ENCODE measurements around the gene SLC25A36. TPM values are rescaled to one million over a fixed set of nuclear protein-coding genes. Genes with fewer than 3 reads are reported as not detected.

Gene SLC25A36
- total RNA-seq, 4 donors from 2014 or later = 49.3 to 87.9 (median 53.2) TPM

DNA sequence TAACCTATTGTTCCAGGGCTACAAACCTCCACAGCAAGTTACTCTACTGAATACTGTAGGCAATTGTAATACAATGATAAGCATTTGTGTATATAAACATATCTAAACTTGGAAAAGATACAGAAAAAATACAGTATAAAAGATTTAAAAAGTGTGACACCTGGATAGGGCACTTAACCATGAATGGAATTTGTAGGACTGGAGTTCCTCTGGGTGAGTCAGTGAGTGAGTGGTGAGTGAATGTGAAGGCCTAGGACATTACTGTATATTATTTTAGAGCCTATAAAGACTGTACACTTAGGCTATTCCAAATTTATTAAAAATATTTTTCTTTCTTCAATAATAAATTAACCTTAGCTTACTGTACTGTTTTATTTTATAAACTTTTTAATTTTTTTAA is 38.4 kb upstream of the SLC25A36 start:
- no peak for TF ChIP-seq POLR2A (IDR thresholded peaks at IDR 0.05)
- TF ChIP-seq, protein P1, sequence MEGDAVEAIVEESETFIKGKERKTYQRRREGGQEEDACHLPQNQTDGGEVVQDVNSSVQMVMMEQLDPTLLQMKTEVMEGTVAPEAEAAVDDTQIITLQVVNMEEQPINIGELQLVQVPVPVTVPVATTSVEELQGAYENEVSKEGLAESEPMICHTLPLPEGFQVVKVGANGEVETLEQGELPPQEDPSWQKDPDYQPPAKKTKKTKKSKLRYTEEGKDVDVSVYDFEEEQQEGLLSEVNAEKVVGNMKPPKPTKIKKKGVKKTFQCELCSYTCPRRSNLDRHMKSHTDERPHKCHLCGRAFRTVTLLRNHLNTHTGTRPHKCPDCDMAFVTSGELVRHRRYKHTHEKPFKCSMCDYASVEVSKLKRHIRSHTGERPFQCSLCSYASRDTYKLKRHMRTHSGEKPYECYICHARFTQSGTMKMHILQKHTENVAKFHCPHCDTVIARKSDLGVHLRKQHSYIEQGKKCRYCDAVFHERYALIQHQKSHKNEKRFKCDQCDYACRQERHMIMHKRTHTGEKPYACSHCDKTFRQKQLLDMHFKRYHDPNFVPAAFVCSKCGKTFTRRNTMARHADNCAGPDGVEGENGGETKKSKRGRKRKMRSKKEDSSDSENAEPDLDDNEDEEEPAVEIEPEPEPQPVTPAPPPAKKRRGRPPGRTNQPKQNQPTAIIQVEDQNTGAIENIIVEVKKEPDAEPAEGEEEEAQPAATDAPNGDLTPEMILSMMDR (IDR thresholded peaks at IDR 0.05) = no peak
- Histone ChIP-seq H3K4me3 (no peak overlapping the region), H3K27ac (no peak overlapping the region), H3K36me3 (no peaks in the 10 kb centered on the region), H3K27me3 (no peaks in the 10 kb centered on the region), H3K9me3 (no peaks in the 10 kb centered on the region), H3K4me1 (no peaks in the 10 kb centered on the region)
- DNase-seq = no peak

DNA sequence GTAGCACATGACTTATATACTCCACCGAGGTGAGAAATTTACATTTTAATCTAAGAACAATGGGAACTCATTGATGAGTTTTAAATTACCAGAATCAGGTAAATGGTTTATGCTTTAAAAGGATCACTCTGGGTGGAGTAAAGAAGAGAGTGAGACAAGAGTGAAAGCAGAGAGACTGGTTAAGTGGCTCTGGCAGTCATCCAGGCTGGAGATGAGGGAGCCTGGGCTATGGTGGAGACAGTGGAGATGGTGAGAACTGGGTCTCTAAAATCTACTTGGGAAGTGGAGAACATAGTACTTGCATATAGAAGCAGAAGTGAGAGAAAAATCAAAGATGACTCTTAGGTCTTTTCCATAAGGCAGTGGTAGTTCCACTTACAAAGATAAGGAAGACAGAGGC is 37.1 kb upstream of the SLC25A36 start:
- no peaks in the 10 kb centered on the region for H3K4me1 ChIP-seq
- no peak overlapping the region for H3K4me3 ChIP-seq
- DNase-seq = no peak
- H3K9me3 ChIP-seq = no peaks in the 10 kb centered on the region
- H3K27me3 ChIP-seq = no peaks in the 10 kb centered on the region
- no peaks in the 10 kb centered on the region for H3K36me3 ChIP-seq
- H3K27ac ChIP-seq = no peak overlapping the region
- TF ChIP-seq, protein P1 (IDR thresholded peaks at IDR 0.05) = no peak
- TF ChIP-seq POLR2A (IDR thresholded peaks at IDR 0.05) = no peak

DNA sequence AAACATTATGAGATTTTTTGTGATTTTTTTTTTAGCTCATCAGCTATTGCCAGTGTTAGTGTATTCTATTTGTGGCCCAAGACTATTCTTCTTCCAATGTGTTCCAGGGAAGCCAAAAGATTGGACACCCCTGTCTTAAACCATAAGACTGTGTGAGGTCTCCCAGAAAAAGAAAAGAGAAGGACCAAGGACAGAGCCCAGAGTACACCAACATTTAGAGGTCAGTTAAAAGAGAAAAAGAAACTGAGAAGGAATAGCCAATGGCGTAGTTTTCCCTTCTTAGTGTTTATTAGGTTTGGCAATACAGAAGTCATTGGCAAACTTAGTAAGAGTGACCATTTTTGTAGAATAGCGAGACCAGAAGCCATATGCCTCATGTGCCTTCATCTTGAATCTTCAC is 36.1 kb upstream of the SLC25A36 start:
- TF ChIP-seq, protein P1 (IDR thresholded peaks at IDR 0.05) = no peak
- TF ChIP-seq POLR2A (IDR thresholded peaks at IDR 0.05) = no peak
- no peaks in the 10 kb centered on the region for H3K36me3 ChIP-seq
- H3K4me1 ChIP-seq = no peaks in the 10 kb centered on the region
- H3K9me3 ChIP-seq = no peaks in the 10 kb centered on the region
- H3K27ac ChIP-seq = no peak overlapping the region
- no peaks in the 10 kb centered on the region for H3K27me3 ChIP-seq
- no peak overlapping the region for H3K4me3 ChIP-seq
- DNase-seq = no peak

DNA sequence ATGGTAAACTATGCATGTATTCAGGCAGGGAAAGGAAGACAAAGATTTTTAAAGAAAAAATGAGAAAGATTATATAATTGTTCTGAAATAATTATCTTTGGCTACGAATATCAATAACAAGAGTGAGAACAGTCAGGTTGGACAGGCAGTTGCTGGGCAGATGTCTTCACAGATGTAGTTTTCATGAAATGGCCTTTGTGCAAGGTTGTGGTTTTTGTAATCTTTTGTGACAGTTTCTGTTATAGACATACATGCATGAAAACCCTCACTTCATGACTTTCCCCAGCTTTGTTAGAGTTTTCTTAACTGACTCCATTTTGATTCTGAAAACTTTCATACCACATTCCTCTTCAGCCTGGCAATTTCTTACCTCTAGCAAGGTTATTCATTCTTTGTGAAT is 34.9 kb upstream of the SLC25A36 start:
- H3K4me1 ChIP-seq = no peaks in the 10 kb centered on the region
- TF ChIP-seq, protein P1 (IDR thresholded peaks at IDR 0.05) = no peak
- TF ChIP-seq POLR2A (IDR thresholded peaks at IDR 0.05) = no peak

DNA sequence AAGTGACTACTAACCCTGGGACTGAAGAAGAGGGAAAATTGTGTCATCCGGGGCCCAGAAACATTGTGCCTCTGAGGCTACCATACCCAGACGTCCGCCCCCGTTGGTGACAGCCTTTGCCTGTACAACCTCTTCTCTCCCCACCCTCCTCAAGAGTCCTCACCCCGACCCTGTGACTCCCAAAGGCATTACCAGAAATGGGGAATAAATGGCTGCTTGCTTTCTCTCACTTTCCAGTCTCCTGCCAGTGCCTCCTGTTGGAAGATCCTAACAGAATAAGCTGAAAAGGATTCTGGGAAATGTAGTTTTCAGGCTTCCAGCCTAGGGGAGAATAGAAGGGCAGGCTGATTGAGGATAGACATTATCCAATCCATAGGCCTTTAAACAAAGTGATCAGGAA is 30.8 kb upstream of the SLC25A36 start:
- H3K4me3 ChIP-seq = no peak overlapping the region
- no peak for DNase-seq
- no peak overlapping the region for H3K27ac ChIP-seq
- TF ChIP-seq POLR2A (IDR thresholded peaks at IDR 0.05) = no peak
- TF ChIP-seq, protein P1 (IDR thresholded peaks at IDR 0.05) = no peak
- H3K27me3 ChIP-seq = no peaks in the 10 kb centered on the region
- no peaks in the 10 kb centered on the region for H3K9me3 ChIP-seq
- no peaks in the 10 kb centered on the region for H3K36me3 ChIP-seq
- H3K4me1 ChIP-seq = no peaks in the 10 kb centered on the region

More for the DNA sequence above, 34.9 kb upstream of the SLC25A36 start:
- no peak for DNase-seq
- Histone ChIP-seq H3K27ac (no peak overlapping the region), H3K36me3 (no peaks in the 10 kb centered on the region), H3K27me3 (no peaks in the 10 kb centered on the region), H3K4me3 (no peak overlapping the region), H3K9me3 (no peaks in the 10 kb centered on the region)

DNA sequence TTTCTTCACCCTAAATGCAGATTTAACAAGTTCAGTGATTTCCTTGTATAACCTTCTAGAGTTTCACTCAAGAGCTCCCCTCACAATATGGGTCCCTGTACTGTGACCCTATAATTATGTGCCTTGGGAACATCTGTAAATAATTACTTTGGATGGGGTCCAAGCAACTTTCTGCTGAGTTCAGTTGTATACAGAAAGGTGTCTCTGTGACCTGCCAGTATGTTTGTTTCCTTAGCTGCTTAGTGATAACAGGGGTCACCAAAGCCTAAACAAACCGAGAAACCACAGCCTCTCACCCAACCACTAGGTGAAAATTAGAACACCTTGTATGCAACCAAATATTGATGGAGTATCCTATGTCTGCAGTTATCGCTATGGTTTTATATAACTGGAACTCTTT is 29.8 kb upstream of the SLC25A36 start:
- Histone ChIP-seq H3K9me3 (no peaks in the 10 kb centered on the region), H3K4me3 (no peak overlapping the region), H3K36me3 (no peaks in the 10 kb centered on the region), H3K27ac (no peak overlapping the region), H3K4me1 (no peaks in the 10 kb centered on the region), H3K27me3 (no peaks in the 10 kb centered on the region)
- DNase-seq = no peak
- TF ChIP-seq POLR2A (IDR thresholded peaks at IDR 0.05) = no peak
- TF ChIP-seq, protein P1 (IDR thresholded peaks at IDR 0.05) = no peak

All from Peyer's patch (tissue), 4 donors.